Measurements from ENCODE around the gene ZNF573. TPM values are rescaled to one million over a fixed set of nuclear protein-coding genes. Genes with fewer than 3 reads are reported as not detected.

Gene ZNF573
- total RNA-seq, 1 experiment from 2014 or later: 6.3 TPM

- no peak for DNase-seq (ENCODE audit: low read depth)
Measured at GRCh38 chr19:37695144-37695899, 84.1 kb downstream of the ZNF573 start.

DNA sequence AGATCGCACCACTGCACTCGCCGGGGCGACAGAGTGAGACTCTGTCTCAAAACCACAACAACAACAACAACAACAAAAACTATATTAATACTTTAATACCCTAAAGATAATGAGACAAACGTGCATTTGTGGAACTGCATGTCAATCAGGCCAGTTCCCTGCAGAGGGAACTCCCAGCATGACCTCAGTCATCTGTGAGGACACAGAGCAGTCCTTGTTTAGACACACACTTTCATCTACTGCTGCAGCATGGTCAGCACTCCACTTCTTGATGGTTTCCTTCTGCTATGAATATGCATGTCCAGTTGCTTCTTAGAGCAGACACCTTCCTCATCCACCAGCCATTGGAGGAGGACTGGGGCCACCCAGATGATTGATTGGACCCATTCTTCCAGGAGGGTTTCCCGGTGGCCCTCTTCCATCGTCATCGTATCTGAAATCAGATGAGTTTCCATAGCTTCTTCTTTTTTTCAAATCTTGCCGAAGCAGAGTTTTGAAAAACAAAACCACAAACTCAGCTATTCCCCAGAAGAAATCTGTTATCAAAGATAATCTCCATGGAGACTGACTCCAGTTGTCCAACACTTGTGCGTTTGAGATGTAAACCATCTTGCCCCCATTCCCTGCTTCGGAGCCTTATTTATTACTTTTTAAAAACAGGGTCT is 86.3 kb downstream of the ZNF573 start:
- no peak for DNase-seq (ENCODE audit: low read depth)

GRCh38 chr19:37691881-37692504 is 87.4 kb downstream of the ZNF573 start:
- no peak for DNase-seq (ENCODE audit: low read depth)

Small RNA genes within 50 kb of the gene (small RNA-seq; reads per million reads assigned to genes)
- not detected for gene SELENOKP1

Other genes starting within 250 kb of the ZNF573 start
- gene ZNF571, start 184.8 kb downstream of the ZNF573 start, total RNA-seq (2014; rRNA removed; shearing (Covaris generic)): 0.03 and 0.34 TPM in 2 replicates
- gene ZNF540, start 184.7 kb downstream of the ZNF573 start, total RNA-seq (2014; rRNA removed; shearing (Covaris generic)): not detected in 2 replicates
- 0.30 and 0.31 TPM in 2 replicates for gene ZFP30, start 124.1 kb downstream of the ZNF573 start, total RNA-seq (2014; rRNA removed; shearing (Covaris generic))
- gene ZNF607, start 59.8 kb downstream of the ZNF573 start, total RNA-seq (2014; rRNA removed; shearing (Covaris generic)): 0.80 and 1.0 TPM in 2 replicates
- gene WDR87, start 127.0 kb upstream of the ZNF573 start, total RNA-seq (2014; rRNA removed; shearing (Covaris generic)): not detected in 2 replicates
- 30.2 and 31.2 TPM in 2 replicates for gene SIPA1L3, start 127.6 kb upstream of the ZNF573 start, total RNA-seq (2014; rRNA removed; shearing (Covaris generic))

All from HT1080 (cell line).